Small intestine (tissue), 7 donors: ENCODE data around the gene DEPDC5. TPM values are rescaled to one million over a fixed set of nuclear protein-coding genes. Genes with fewer than 3 reads are reported as not detected.

Experiments
- DNase-seq, 2 donors: peaks; one replicate each; pipeline versions ENCODE4 v3.0.0 to v3.0.0-alpha.2; 2013
- FAIRE-seq: peaks from 2 replicates; lab custom pipeline; 2012; peaks lifted over from hg19 to GRCh38; lab: Jason Lieb, UNC
- H3K27ac ChIP-seq, 3 donors: one replicate each; pipeline ENCODE4 v1.5.1; 2013; ENCODE audit warnings: low read length in 2 of 3, mild to moderate bottlenecking in 2 of 3, control low read depth in 1 of 3, inconsistent platforms in 1 of 3, low read depth in 1 of 3, moderate library complexity in 1 of 3
- H3K27me3 ChIP-seq, 3 donors: one replicate each; pipeline ENCODE4 v1.6.1; 2013; ENCODE audit warnings: low read length in 3 of 3, inconsistent platforms in 1 of 3; ENCODE audit not compliant: control insufficient read depth in 3 of 3, insufficient read depth in 3 of 3
- H3K36me3 ChIP-seq, 3 donors: one replicate each; pipeline ENCODE4 v1.6.1; 2013; ENCODE audit warnings: low read length in 3 of 3, inconsistent platforms in 1 of 3, low read depth in 1 of 3, mild to moderate bottlenecking in 1 of 3, moderate library complexity in 1 of 3; ENCODE audit not compliant: control insufficient read depth in 3 of 3, insufficient read depth in 2 of 3
- H3K4me1 ChIP-seq, 3 donors: one replicate each; pipeline ENCODE4 v1.6.1; 2013; ENCODE audit warnings: low read length in 2 of 3, inconsistent platforms in 1 of 3, low read depth in 1 of 3, mild to moderate bottlenecking in 1 of 3, moderate library complexity in 1 of 3; ENCODE audit not compliant: control insufficient read depth in 3 of 3, insufficient read depth in 2 of 3
- H3K4me3 ChIP-seq, 3 donors: one replicate each; pipeline ENCODE4 v1.5.1; 2013; ENCODE audit warnings: low read length in 3 of 3, control low read depth in 1 of 3, inconsistent platforms in 1 of 3, low read depth in 1 of 3, mild to moderate bottlenecking in 1 of 3, moderate library complexity in 1 of 3
- H3K9me3 ChIP-seq, 2 donors: one replicate each; pipeline ENCODE4 v1.6.1; 2013; ENCODE audit warnings: low read depth in 1 of 2, low read length in 1 of 2; ENCODE audit not compliant: control insufficient read depth in 2 of 2, insufficient read depth in 1 of 2
- WGBS, 3 donors: extraction: QIAGEN DNeasy Blood & Tissue Kit; methylation state at CpG; one replicate each; pipeline ENCODE4 v1.1.7; 2013; 5-methylcytosine and 5-hydroxymethylcytosine counted together
- polyA plus RNA-seq, 4 donors: library from polyadenylated mRNA; stranded (reverse) in 3 of 4; unstranded in 1 of 4; fragments of 200-250 nt in 3 of 4; fragments of 120-200 nt in 1 of 4; gene quantifications; one replicate each; pipeline versions ENCODE4 v1.2.1 to v1.2.3, GENCODE V29; 2013
- donor health status: healthy with polysubstance abuse.
- donor health status: control.
- donor health status: control.
- donor health status: Bipolar disorder and iron deficiency.
- donor health status: healthy.

The DEPDC5 gene
- polyA plus RNA-seq, 4 donors: 11.1 to 15.2 (median 13.2) TPM

- 58 to 70% (median 69%) methylated on average over 8 of the region's 8 CpGs for WGBS, 3 donors
- DNase-seq: peak in 1 of 2 donors; percentile 46
- Histone ChIP-seq H3K27ac (peak overlapping the region in 1 of 3 donors; percentile 61), H3K4me1 (peaks cover 3 to 14% (median 7%) of the 10 kb centered on the region in 3 donors), H3K4me3 (no peak overlapping the region), H3K9me3 (no peaks in the 10 kb centered on the region), H3K27me3 (no peaks in the 10 kb centered on the region), H3K36me3 (peaks cover 3 to 33% (median 6%) of the 10 kb centered on the region in 3 donors)
- no peak for FAIRE-seq
These were observed 197.6 kb downstream of the DEPDC5 start for GRCh38 chr22:31951194-31952093.

- Histone ChIP-seq H3K4me1 (peaks cover 1 to 10% (median 3%) of the 10 kb centered on the region in 3 donors), H3K9me3 (no peaks in the 10 kb centered on the region), H3K27ac (peak overlapping the region in 1 of 3 donors; percentile 61), H3K4me3 (no peak overlapping the region), H3K27me3 (no peaks in the 10 kb centered on the region), H3K36me3 (peaks cover 8 to 36% (median 9%) of the 10 kb centered on the region in 3 donors)
- WGBS, 3 donors: 76 to 92% (median 82%) methylated on average over 2 of the region's 2 CpGs
- DNase-seq (no peak), FAIRE-seq (no peak)
These were observed 198.2 kb downstream of the DEPDC5 start for GRCh38 chr22:31952094-31952401.

- Histone ChIP-seq H3K27ac (no peak overlapping the region), H3K4me1 (peaks cover 0 to 9% (median 3%) of the 10 kb centered on the region in 3 donors), H3K36me3 (peaks cover 8 to 36% (median 12%) of the 10 kb centered on the region in 3 donors), H3K27me3 (no peaks in the 10 kb centered on the region), H3K4me3 (no peak overlapping the region), H3K9me3 (no peaks in the 10 kb centered on the region)
- FAIRE-seq (no peak), DNase-seq (no peak)
- WGBS, 3 donors: 50 to 57% (median 53%) methylated on average over 2 of the region's 2 CpGs
These were observed 198.7 kb downstream of the DEPDC5 start for GRCh38 chr22:31952472-31952871.

GRCh38 chr22:31953261-31953660, 199.4 kb downstream of the DEPDC5 start:
- H3K4me1 ChIP-seq: peaks cover 0 to 9% (median 3%) of the 10 kb centered on the region in 3 donors
- DNase-seq (no peak), FAIRE-seq (no peak)
- H3K27ac ChIP-seq: peak overlapping the region in 1 of 3 donors; percentile 34
- H3K27me3 ChIP-seq: no peaks in the 10 kb centered on the region
- no peak overlapping the region for H3K4me3 ChIP-seq
- no peaks in the 10 kb centered on the region for H3K9me3 ChIP-seq
- WGBS, 3 donors: 69 to 87% (median 83%) methylated on average over 3 of the region's 3 CpGs
- H3K36me3 ChIP-seq: peaks cover 5 to 36% (median 14%) of the 10 kb centered on the region in 3 donors

- no peak for DNase-seq
- Histone ChIP-seq H3K4me1 (peaks cover 0 to 9% (median 3%) of the 10 kb centered on the region in 3 donors), H3K9me3 (no peaks in the 10 kb centered on the region), H3K36me3 (peaks cover 4 to 35% (median 14%) of the 10 kb centered on the region in 3 donors), H3K27me3 (no peaks in the 10 kb centered on the region), H3K4me3 (no peak overlapping the region), H3K27ac (peak overlapping the region in 1 of 3 donors; percentile 73)
- WGBS, 3 donors: 83 to 88% (median 86%) methylated on average over 11 of the region's 11 CpGs
- FAIRE-seq: no peak
These were observed 201.0 kb downstream of the DEPDC5 start for GRCh38 chr22:31954535-31955523.

- DNase-seq (no peak), FAIRE-seq (no peak)
- H3K9me3 ChIP-seq: no peaks in the 10 kb centered on the region
- peaks cover 4 to 28% (median 14%) of the 10 kb centered on the region in 3 donors for H3K36me3 ChIP-seq
- H3K27ac ChIP-seq: peak overlapping the region in 1 of 3 donors; percentile 56
- no peaks in the 10 kb centered on the region for H3K27me3 ChIP-seq
- H3K4me3 ChIP-seq: no peak overlapping the region
- peaks cover 0 to 9% (median 0%) of the 10 kb centered on the region in 3 donors for H3K4me1 ChIP-seq
- 86 to 91% (median 89%) methylated on average over 12 of the region's 12 CpGs for WGBS, 3 donors
These were observed 202.5 kb downstream of the DEPDC5 start for GRCh38 chr22:31956360-31956759.
